Body of pancreas (tissue), 4 donors: ENCODE measurements around the gene CFAP210.

Experiments used
- CTCF ChIP-seq, 7 experiments: fragments of 450-650 bp in 4 of 7; fragments of 200-600 bp in 3 of 7; sonication (generic) in 3 of 7; IDR thresholded peaks; one replicate each; pipeline ENCODE4 v1.5.1; 2016 to 2019; ENCODE audit warnings: antibody characterized with exemption in 7 of 7
- POLR2A ChIP-seq, 3 donors: fragments of 450-650 bp; IDR thresholded peaks; one replicate each; pipeline ENCODE4 v1.6.1; 2016; ENCODE audit warnings: antibody characterized with exemption in 3 of 3, mild to moderate bottlenecking in 2 of 3

- TF ChIP-seq POLR2A (IDR thresholded peaks at IDR 0.05) (no peak), CTCF (IDR thresholded peaks at IDR 0.05) (no peak)
Observed at GRCh38 chr2:169709331-169709730, 15.1 kb upstream of the CFAP210 start.
